Type B pancreatic cell (in vitro differentiated cells): ENCODE results near the gene ARHGEF4. TPM values are rescaled to one million over a fixed set of nuclear protein-coding genes. Genes with fewer than 3 reads are reported as not detected.

ENCODE experiments used
- DNase-seq: peaks from one replicate; pipeline ENCODE4 v3.0.0; 2021; ENCODE audit warnings: mixed read lengths; ENCODE audit not compliant: unreplicated experiment; ENCODE audit errors: extremely low spot score
- H3K27ac Mint-ChIP-seq: 2 replicates; pipeline ENCODE4 v1.8.0; 2021; ENCODE audit warnings: mild to moderate bottlenecking, mixed read lengths
- H3K27me3 Mint-ChIP-seq: 2 replicates; pipeline ENCODE4 v1.8.0; 2021; ENCODE audit warnings: mixed read lengths
- H3K36me3 Mint-ChIP-seq: 2 replicates; pipeline ENCODE4 v1.8.0; 2021; ENCODE audit warnings: mixed read lengths
- H3K4me1 Mint-ChIP-seq: one replicate; pipeline ENCODE4 v1.8.0; 2021; ENCODE audit warnings: mixed read lengths; ENCODE audit not compliant: unreplicated experiment
- H3K4me3 Mint-ChIP-seq: 2 replicates; pipeline ENCODE4 v1.8.0; 2021; ENCODE audit warnings: mild to moderate bottlenecking, mixed read lengths
- H3K9me3 Mint-ChIP-seq: 2 replicates; pipeline ENCODE4 v1.8.0; 2021; ENCODE audit warnings: mixed read lengths
- CTCF ChIP-seq: fragments of 200-600 bp; sonication (generic); conservative IDR thresholded peaks from 2 replicates; pipeline ENCODE4 v1.5.0; 2021; ENCODE audit warnings: antibody characterized with exemption, mild to moderate bottlenecking
- total RNA-seq: library from RNA; stranded (reverse); gene quantifications from 2 replicates; pipeline ENCODE4 v1.2.1, GENCODE V29; 2021; ENCODE audit warnings: low replicate concordance

Gene ARHGEF4
- total RNA-seq, 1 donor from 2014 or later: 31.4 TPM

- H3K4me3 Mint-ChIP-seq: no peak overlapping the region
- H3K36me3 Mint-ChIP-seq: no peaks in the 10 kb centered on the region
- DNase-seq: no peak
- H3K27me3 Mint-ChIP-seq: peaks cover 9% of the 10 kb centered on the region
- no peak overlapping the region for H3K27ac Mint-ChIP-seq
- H3K4me1 Mint-ChIP-seq: peaks cover 2% of the 10 kb centered on the region
- no peaks in the 10 kb centered on the region for H3K9me3 Mint-ChIP-seq
- no peak for TF ChIP-seq CTCF
Measured at GRCh38 chr2:131006561-131006960, 169.8 kb downstream of the ARHGEF4 start.

GRCh38 chr2:131008967-131009366, 172.3 kb downstream of the ARHGEF4 start:
- Mint-ChIP-seq H3K27me3 (peaks cover 13% of the 10 kb centered on the region), H3K27ac (no peak overlapping the region), H3K9me3 (no peaks in the 10 kb centered on the region), H3K36me3 (no peaks in the 10 kb centered on the region), H3K4me1 (peaks cover 6% of the 10 kb centered on the region), H3K4me3 (no peak overlapping the region)
- peak; percentile 56 for TF ChIP-seq CTCF
- no peak for DNase-seq

GRCh38 chr2:131009713-131010475, 173.2 kb downstream of the ARHGEF4 start:
- Mint-ChIP-seq H3K27ac (no peak overlapping the region), H3K4me3 (no peak overlapping the region), H3K9me3 (no peaks in the 10 kb centered on the region), H3K27me3 (peaks cover 17% of the 10 kb centered on the region), H3K4me1 (peaks cover 6% of the 10 kb centered on the region), H3K36me3 (no peaks in the 10 kb centered on the region)
- no peak for DNase-seq
- TF ChIP-seq CTCF: no peak

GRCh38 chr2:131010566-131010965, 173.9 kb downstream of the ARHGEF4 start:
- Mint-ChIP-seq H3K27me3 (peaks cover 17% of the 10 kb centered on the region), H3K27ac (no peak overlapping the region), H3K4me3 (no peak overlapping the region), H3K9me3 (no peaks in the 10 kb centered on the region), H3K36me3 (no peaks in the 10 kb centered on the region), H3K4me1 (peaks cover 6% of the 10 kb centered on the region)
- no peak for DNase-seq
- TF ChIP-seq CTCF: no peak

GRCh38 chr2:131011486-131011885, 174.8 kb downstream of the ARHGEF4 start:
- no peak overlapping the region for H3K4me3 Mint-ChIP-seq
- H3K4me1 Mint-ChIP-seq: peaks cover 6% of the 10 kb centered on the region
- peaks cover 17% of the 10 kb centered on the region for H3K27me3 Mint-ChIP-seq
- H3K27ac Mint-ChIP-seq: no peak overlapping the region
- no peaks in the 10 kb centered on the region for H3K36me3 Mint-ChIP-seq
- no peak for DNase-seq
- no peak for TF ChIP-seq CTCF
- no peaks in the 10 kb centered on the region for H3K9me3 Mint-ChIP-seq
